ENCODE data around the gene DNASE1L2. TPM values are rescaled to one million over a fixed set of nuclear protein-coding genes. Genes with fewer than 3 reads are reported as not detected.
"Not testable (repeated sequence)": the region's sequence is repeated elsewhere in the genome, so short reads cannot be mapped to it uniquely, and the experiment has no call there.

DNASE1L2 gene
- total RNA-seq, 1 donor from 2014 or later = 0.26 TPM

- not testable (repeated sequence) for DNase-seq (ENCODE audit: low read depth in 2 of 2)
Observed at GRCh38 chr16:2203119-2203688, 33.0 kb upstream of the DNASE1L2 start.

GRCh38 chr16:2204416-2205103 is 31.7 kb upstream of the DNASE1L2 start:
- DNase-seq (ENCODE audit: low read depth in 2 of 2) = no peak

GRCh38 chr16:2205104-2205966 is 30.9 kb upstream of the DNASE1L2 start, which contains the start of gene MLST8:
MLST8 (plus strand) TSS chr16:2205454; CDS start chr16:2206086, 632 bp downstream.
- peak; percentile 64 to 88 for DNase-seq (ENCODE audit: low read depth in 2 of 2)

GRCh38 chr16:2205967-2206313 is 30.3 kb upstream of the DNASE1L2 start:
- no peak for DNase-seq (ENCODE audit: low read depth in 2 of 2)

GRCh38 chr16:2206420-2206779 is 29.8 kb upstream of the DNASE1L2 start:
- no peak for DNase-seq (ENCODE audit: low read depth in 2 of 2)

GRCh38 chr16:2206780-2207433 is 29.3 kb upstream of the DNASE1L2 start:
- DNase-seq (ENCODE audit: low read depth in 2 of 2) = no peak

GRCh38 chr16:2207872-2208271 is 28.4 kb upstream of the DNASE1L2 start:
- no peak for DNase-seq (ENCODE audit: low read depth in 2 of 2)

- no peak for DNase-seq (ENCODE audit: low read depth in 2 of 2)
Observed at GRCh38 chr16:2208308-2208707, 27.9 kb upstream of the DNASE1L2 start.

GRCh38 chr16:2208772-2209171 is 27.5 kb upstream of the DNASE1L2 start:
- no peak for DNase-seq (ENCODE audit: low read depth in 2 of 2)

- no peak for DNase-seq (ENCODE audit: low read depth in 2 of 2)
Observed at GRCh38 chr16:2209258-2210008, 26.8 kb upstream of the DNASE1L2 start.

GRCh38 chr16:2210009-2210332 is 26.3 kb upstream of the DNASE1L2 start:
- DNase-seq (ENCODE audit: low read depth in 2 of 2) = no peak

- DNase-seq (ENCODE audit: low read depth in 2 of 2) = no peak
Observed at GRCh38 chr16:2210386-2211365, 25.6 kb upstream of the DNASE1L2 start, which contains the start of gene BRICD5. BRICD5 (minus strand) TSS chr16:2210863; CDS start chr16:2210833, 30 bp downstream.

- no peak for DNase-seq (ENCODE audit: low read depth in 2 of 2)
Observed at GRCh38 chr16:2211923-2212347, 24.3 kb upstream of the DNASE1L2 start.

GRCh38 chr16:2212362-2213324 is 23.6 kb upstream of the DNASE1L2 start:
- DNase-seq (ENCODE audit: low read depth in 2 of 2) = no peak

- peak in 1 of 2 donors; percentile 29 for DNase-seq (ENCODE audit: low read depth in 2 of 2)
Observed at GRCh38 chr16:2213817-2214718, 22.2 kb upstream of the DNASE1L2 start.

- DNase-seq (ENCODE audit: low read depth in 2 of 2) = no peak
Observed at GRCh38 chr16:2214719-2214968, 21.6 kb upstream of the DNASE1L2 start, which contains the start of gene PGP. PGP (minus strand) TSS chr16:2214840; CDS start chr16:2214777, 63 bp downstream.

- DNase-seq (ENCODE audit: low read depth in 2 of 2) = no peak
Observed at GRCh38 chr16:2216330-2216729, 19.9 kb upstream of the DNASE1L2 start.

Measured in dermis microvascular lymphatic vessel endothelial cell (primary cell).